Mucosa of stomach (tissue), 1 donor: Measurements from ENCODE around the gene IQCC.
A peak's percentile ranks its signal among the peaks of the same experiment; 100 is the strongest.

Experiments
- H3K27me3 ChIP-seq: one replicate; pipeline ENCODE4 v1.7.0; 2013; ENCODE audit warnings: mild to moderate bottlenecking, low read length; ENCODE audit not compliant: control insufficient read depth, insufficient read depth
- H3K36me3 ChIP-seq: one replicate; pipeline ENCODE4 v1.7.0; 2013; ENCODE audit warnings: low read length; ENCODE audit not compliant: control insufficient read depth, insufficient read depth
- H3K4me1 ChIP-seq: one replicate; pipeline ENCODE4 v1.7.0; 2013; ENCODE audit warnings: mild to moderate bottlenecking, low read length; ENCODE audit not compliant: control insufficient read depth, insufficient read depth
- H3K4me3 ChIP-seq: one replicate; pipeline ENCODE4 v1.7.0; 2013; ENCODE audit warnings: low read length
- H3K9ac ChIP-seq: one replicate; pipeline ENCODE4 v1.7.0; 2013; ENCODE audit warnings: mild to moderate bottlenecking, low read length, moderate library complexity
- H3K9me3 ChIP-seq: one replicate; pipeline ENCODE4 v1.7.0; 2013; ENCODE audit warnings: mild to moderate bottlenecking, low read length, moderate library complexity; ENCODE audit not compliant: control insufficient read depth
- donor health status: Pancreatic carcinoma.

The IQCC gene

GRCh38 chr1:32181563-32181962, 23.9 kb upstream of the IQCC start:
- Histone ChIP-seq H3K4me3 (no peak overlapping the region), H3K27me3 (no peaks in the 10 kb centered on the region), H3K9me3 (no peaks in the 10 kb centered on the region), H3K36me3 (no peaks in the 10 kb centered on the region), H3K9ac (peak overlapping the region; percentile 93), H3K4me1 (peaks cover 26% of the 10 kb centered on the region)

DNA sequence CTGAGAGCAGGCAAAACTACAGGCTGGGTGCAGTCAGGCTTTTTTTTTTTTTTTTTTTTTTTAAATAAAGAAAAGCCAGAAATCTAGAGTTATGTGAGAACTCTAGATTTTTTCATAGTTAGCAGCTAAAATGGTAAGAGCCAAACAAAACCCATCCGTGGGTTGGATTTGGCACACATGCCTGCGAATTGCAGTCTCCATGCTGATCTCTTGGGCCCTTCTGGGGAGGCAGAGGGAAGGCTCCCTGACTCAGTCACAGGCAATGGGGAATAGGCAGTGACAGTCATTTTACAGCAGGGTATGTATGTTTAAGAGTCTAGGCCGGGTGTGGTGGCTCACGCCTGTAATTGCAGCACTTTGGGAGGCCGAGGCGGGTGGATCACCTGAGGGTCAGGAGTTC, 23.4 kb upstream of the IQCC start:
- no peak overlapping the region for H3K4me3 ChIP-seq
- H3K9ac ChIP-seq, result no peak overlapping the region
- no peaks in the 10 kb centered on the region for H3K9me3 ChIP-seq
- H3K4me1 ChIP-seq, result peaks cover 26% of the 10 kb centered on the region
- H3K27me3 ChIP-seq, result no peaks in the 10 kb centered on the region
- no peaks in the 10 kb centered on the region for H3K36me3 ChIP-seq

- Histone ChIP-seq H3K9me3 (no peaks in the 10 kb centered on the region), H3K27me3 (no peaks in the 10 kb centered on the region), H3K4me3 (no peak overlapping the region), H3K9ac (no peak overlapping the region), H3K4me1 (peaks cover 19% of the 10 kb centered on the region), H3K36me3 (peaks cover 8% of the 10 kb centered on the region)
These were observed 20.8 kb upstream of the IQCC start for GRCh38 chr1:32184650-32185049.

DNA sequence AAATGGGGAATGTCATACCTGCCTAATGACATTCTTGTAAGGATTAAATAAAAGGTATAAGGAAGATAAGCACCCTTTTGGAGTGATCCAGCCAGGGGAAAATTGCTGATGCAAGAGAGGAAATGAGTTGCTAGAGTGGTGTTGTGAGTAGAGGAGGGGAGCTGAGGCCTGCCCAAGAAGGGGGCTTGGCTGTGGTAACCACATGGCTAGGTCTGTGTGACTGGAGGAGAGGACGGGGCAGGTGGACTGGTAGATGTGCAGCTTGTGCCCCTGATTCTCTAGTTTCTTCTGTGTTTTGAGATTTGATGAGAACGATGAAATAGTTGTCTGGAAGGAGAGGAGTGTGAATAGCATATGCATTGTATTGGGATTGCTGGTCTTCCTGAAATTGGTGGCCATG, 19.4 kb upstream of the IQCC start:
- Histone ChIP-seq H3K9ac (no peak overlapping the region), H3K36me3 (peaks cover 14% of the 10 kb centered on the region), H3K4me3 (no peak overlapping the region), H3K27me3 (no peaks in the 10 kb centered on the region), H3K9me3 (no peaks in the 10 kb centered on the region), H3K4me1 (peaks cover 11% of the 10 kb centered on the region)

DNA sequence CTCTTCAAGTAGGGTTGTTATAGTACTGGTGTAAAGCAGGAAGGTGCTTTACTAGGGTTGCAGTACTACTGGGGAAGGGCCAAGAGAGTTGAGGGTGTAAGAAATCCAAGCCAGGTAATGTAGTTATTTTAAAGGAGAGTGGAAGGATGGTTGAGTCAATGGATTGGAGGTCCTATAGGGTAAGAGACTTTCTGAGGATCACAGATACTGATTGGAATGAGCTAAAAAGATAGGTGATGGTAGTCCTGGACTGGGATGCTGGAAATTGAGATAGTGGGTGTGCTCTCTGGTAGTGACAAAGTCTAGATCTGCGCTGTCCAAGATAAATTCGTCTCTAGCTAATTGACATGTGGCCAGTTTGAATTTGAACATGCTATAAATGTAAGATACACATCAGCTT, 19.0 kb upstream of the IQCC start:
- Histone ChIP-seq H3K9ac (no peak overlapping the region), H3K4me1 (peaks cover 7% of the 10 kb centered on the region), H3K9me3 (no peaks in the 10 kb centered on the region), H3K4me3 (no peak overlapping the region), H3K27me3 (no peaks in the 10 kb centered on the region), H3K36me3 (peaks cover 18% of the 10 kb centered on the region)

DNA sequence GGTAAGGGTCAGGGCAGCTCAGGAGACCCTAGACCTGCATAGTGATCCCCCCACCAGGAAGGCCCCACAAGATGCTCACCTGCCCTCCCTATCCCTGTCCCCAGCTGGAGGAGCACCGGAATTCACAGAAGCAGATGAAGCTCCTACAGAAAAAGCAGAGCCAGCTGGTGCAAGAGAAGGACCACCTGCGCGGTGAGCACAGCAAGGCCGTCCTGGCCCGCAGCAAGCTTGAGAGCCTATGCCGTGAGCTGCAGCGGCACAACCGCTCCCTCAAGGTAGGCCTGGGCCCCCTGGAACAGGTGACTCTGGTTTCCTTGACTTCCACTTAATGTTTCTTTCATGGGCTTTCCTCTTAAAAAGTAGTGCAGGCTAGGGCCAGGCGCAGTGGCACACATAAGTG, 17.6 kb upstream of the IQCC start:
- H3K4me3 ChIP-seq, result no peak overlapping the region
- H3K9ac ChIP-seq, result no peak overlapping the region
- H3K27me3 ChIP-seq, result no peaks in the 10 kb centered on the region
- H3K36me3 ChIP-seq, result peaks cover 29% of the 10 kb centered on the region
- H3K4me1 ChIP-seq, result no peaks in the 10 kb centered on the region
- H3K9me3 ChIP-seq, result no peaks in the 10 kb centered on the region

DNA sequence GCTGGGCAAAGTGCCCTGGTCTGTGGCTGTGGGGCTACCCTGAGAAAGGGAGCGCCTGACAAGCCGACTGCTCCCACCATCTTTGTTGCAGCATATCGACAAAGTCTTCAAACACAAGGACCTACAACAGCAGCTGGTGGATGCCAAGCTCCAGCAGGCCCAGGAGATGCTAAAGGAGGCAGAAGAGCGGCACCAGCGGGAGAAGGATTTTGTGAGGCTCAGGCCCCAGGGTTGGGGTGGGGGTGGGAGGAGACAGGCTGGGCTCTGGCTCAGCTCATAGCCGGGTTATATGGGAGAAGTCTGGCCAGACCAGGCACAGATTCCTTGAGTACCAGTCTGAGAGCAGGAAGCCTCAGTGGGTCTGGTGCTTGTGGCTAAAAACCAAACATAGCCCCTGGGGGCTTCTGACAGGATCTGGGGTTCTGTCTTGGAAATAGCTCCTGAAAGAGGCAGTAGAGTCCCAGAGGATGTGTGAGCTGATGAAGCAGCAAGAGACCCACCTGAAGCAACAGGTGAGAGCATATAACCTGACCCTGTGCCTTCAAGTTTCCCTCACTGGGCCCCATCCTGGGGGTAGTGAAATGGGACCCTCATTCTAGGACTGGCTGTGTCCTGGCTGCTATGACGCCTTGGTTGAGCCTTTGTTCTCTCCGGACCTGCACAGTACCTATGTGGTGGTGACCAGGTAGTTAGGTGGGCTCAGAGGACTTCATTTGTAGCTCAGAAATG, 13.1 kb upstream of the IQCC start:
- Histone ChIP-seq H3K4me3 (no peak overlapping the region), H3K36me3 (peaks cover 44% of the 10 kb centered on the region), H3K9me3 (no peaks in the 10 kb centered on the region), H3K9ac (no peak overlapping the region), H3K27me3 (no peaks in the 10 kb centered on the region), H3K4me1 (no peaks in the 10 kb centered on the region)

GRCh38 chr1:32194984-32195383, 10.5 kb upstream of the IQCC start:
- no peaks in the 10 kb centered on the region for H3K27me3 ChIP-seq
- no peaks in the 10 kb centered on the region for H3K9me3 ChIP-seq
- H3K4me1 ChIP-seq, result peaks cover 7% of the 10 kb centered on the region
- no peak overlapping the region for H3K9ac ChIP-seq
- H3K36me3 ChIP-seq, result peaks cover 43% of the 10 kb centered on the region
- H3K4me3 ChIP-seq, result no peak overlapping the region

- Histone ChIP-seq H3K9me3 (no peaks in the 10 kb centered on the region), H3K27me3 (no peaks in the 10 kb centered on the region), H3K36me3 (peaks cover 39% of the 10 kb centered on the region), H3K4me3 (no peak overlapping the region), H3K9ac (no peak overlapping the region), H3K4me1 (peaks cover 12% of the 10 kb centered on the region)
These were observed 9.9 kb upstream of the IQCC start for GRCh38 chr1:32195531-32195930.

- no peak overlapping the region for H3K4me3 ChIP-seq
These were observed 9.3 kb upstream of the IQCC start for GRCh38 chr1:32195972-32196823.

DNA sequence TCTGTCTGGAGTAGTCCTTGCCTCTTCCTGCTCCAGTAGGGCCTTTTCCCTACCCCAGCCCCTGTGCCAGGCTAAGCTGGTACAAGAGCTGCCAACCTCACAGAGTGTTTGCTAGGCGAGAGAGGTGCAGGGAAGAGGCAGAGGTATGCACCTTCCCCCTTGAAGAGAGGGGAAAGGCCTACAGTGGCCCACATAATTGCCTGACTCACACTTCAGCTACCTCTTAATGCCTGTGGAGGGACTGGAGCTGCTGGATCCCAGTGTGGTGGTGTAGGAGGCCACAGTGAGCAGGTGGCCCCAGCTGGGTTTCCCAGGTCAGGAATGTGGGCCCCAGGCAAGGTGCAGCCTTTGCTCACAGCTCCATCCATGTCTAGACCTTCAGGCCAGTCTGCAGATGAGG, 8.4 kb upstream of the IQCC start:
- no peaks in the 10 kb centered on the region for H3K27me3 ChIP-seq
- peaks cover 28% of the 10 kb centered on the region for H3K36me3 ChIP-seq
- H3K9ac ChIP-seq, result no peak overlapping the region
- no peaks in the 10 kb centered on the region for H3K9me3 ChIP-seq
- peaks cover 23% of the 10 kb centered on the region for H3K4me1 ChIP-seq
- H3K4me3 ChIP-seq, result no peak overlapping the region

More at GRCh38 chr1:32195972-32196823, 9.3 kb upstream of the IQCC start:
- Histone ChIP-seq H3K27me3 (no peaks in the 10 kb centered on the region), H3K9me3 (no peaks in the 10 kb centered on the region), H3K9ac (no peak overlapping the region), H3K4me1 (peaks cover 14% of the 10 kb centered on the region), H3K36me3 (peaks cover 36% of the 10 kb centered on the region)

- Histone ChIP-seq H3K4me1 (peaks cover 23% of the 10 kb centered on the region), H3K9ac (no peak overlapping the region), H3K9me3 (no peaks in the 10 kb centered on the region), H3K4me3 (no peak overlapping the region), H3K36me3 (peaks cover 22% of the 10 kb centered on the region), H3K27me3 (no peaks in the 10 kb centered on the region)
These were observed 7.6 kb upstream of the IQCC start for GRCh38 chr1:32197837-32198236.
